GM23248 (cell line): ENCODE data around the gene ALK. TPM values are rescaled to one million over a fixed set of nuclear protein-coding genes. Genes with fewer than 3 reads are reported as not detected.
A peak's percentile ranks its signal among the peaks of the same experiment; 100 is the strongest.

ENCODE experiments used
- DNase-seq: peaks from one replicate; pipeline ENCODE4 v3.0.0-alpha.2; 2015
- H2AFZ ChIP-seq: fragments of 200-600 bp; sonication (generic); 2 replicates; pipeline ENCODE4 v1.6.1; 2016; ENCODE audit warnings: antibody characterized with exemption
- H3F3A ChIP-seq: fragments of 200-600 bp; sonication (generic); 2 replicates; pipeline ENCODE4 v1.6.1; 2016; ENCODE audit warnings: mild to moderate bottlenecking, antibody characterized with exemption, mixed run types; ENCODE audit not compliant: insufficient read depth
- H3K27ac ChIP-seq: fragments of 200-600 bp; sonication (generic); 2 replicates; pipeline ENCODE4 v1.5.1; 2016; ENCODE audit warnings: mild to moderate bottlenecking
- H3K27me3 ChIP-seq: fragments of 200-600 bp; sonication (generic); replicated peaks from 2 replicates; pipeline ENCODE4 v1.6.1; 2016; ENCODE audit warnings: mild to moderate bottlenecking; ENCODE audit not compliant: insufficient read depth
- H3K36me3 ChIP-seq: fragments of 200-600 bp; sonication (generic); 2 replicates; pipeline ENCODE4 v1.6.1; 2016; ENCODE audit warnings: low read depth, mild to moderate bottlenecking
- H3K4me1 ChIP-seq: fragments of 200-600 bp; sonication (generic); 2 replicates; pipeline ENCODE4 v1.6.1; 2016; ENCODE audit warnings: mild to moderate bottlenecking; ENCODE audit not compliant: insufficient read depth
- H3K4me2 ChIP-seq: fragments of 200-600 bp; sonication (generic); one replicate; pipeline ENCODE4 v1.6.1; 2016; ENCODE audit warnings: mild to moderate bottlenecking; ENCODE audit not compliant: unreplicated experiment
- H3K4me3 ChIP-seq: fragments of 200-600 bp; sonication (generic); 2 replicates; pipeline ENCODE4 v1.5.1; 2016; ENCODE audit warnings: mild to moderate bottlenecking
- H3K79me2 ChIP-seq: fragments of 200-600 bp; sonication (generic); 2 replicates; pipeline ENCODE4 v1.6.1; 2016; ENCODE audit warnings: mild to moderate bottlenecking; ENCODE audit not compliant: insufficient read depth
- H3K9ac ChIP-seq: fragments of 200-600 bp; sonication (generic); 2 replicates; pipeline ENCODE4 v1.6.1; 2016; ENCODE audit warnings: mild to moderate bottlenecking
- H3K9me2 ChIP-seq: fragments of 200-600 bp; sonication (generic); 2 replicates; pipeline ENCODE4 v1.6.1; 2016; ENCODE audit warnings: mixed run types, mild to moderate bottlenecking, moderate library complexity; ENCODE audit not compliant: insufficient read depth
- H3K9me3 ChIP-seq: fragments of 200-600 bp; sonication (generic); one replicate; pipeline ENCODE4 v1.6.1; 2017; ENCODE audit warnings: low read depth
- H4K20me1 ChIP-seq: fragments of 200-600 bp; sonication (generic); 2 replicates; pipeline ENCODE4 v1.6.0; 2016; ENCODE audit not compliant: insufficient read depth
- EZH2 ChIP-seq: fragments of 200-600 bp; sonication (generic); IDR thresholded peaks from 2 replicates; pipeline ENCODE4 v1.6.1; 2018; ENCODE audit warnings: antibody characterized with exemption, mild to moderate bottlenecking; ENCODE audit not compliant: insufficient read depth, poor library complexity, severe bottlenecking
- EZH2phosphoT487 ChIP-seq: fragments of 200-600 bp; sonication (generic); IDR thresholded peaks from 2 replicates; pipeline ENCODE4 v1.6.1; 2018; ENCODE audit warnings: antibody characterized with exemption, moderate library complexity, mild to moderate bottlenecking, low read depth; ENCODE audit not compliant: insufficient read depth
- WGBS, 2 experiments: methylation state at CpG; one replicate each; pipeline ENCODE4 v1.1.6; 2015 to 2017; ENCODE audit warnings: low lambda C conversion rate in 2 of 2, low coverage in 1 of 2; ENCODE audit errors: missing lambda C conversion rate in 2 of 2; 5-methylcytosine and 5-hydroxymethylcytosine counted together
- in situ Hi-C: fragments of 300-500 bp; cut with MboI; formaldehyde crosslinking; loops from 2 replicates; pipeline ENCODE4 v1.15.0; 2020
- polyA plus RNA-seq: library from polyadenylated mRNA; unstranded; fragments of >200 nt; fragmentation: Nextera tagmentation; extraction: Ambion mirVana; gene quantifications from 2 replicates; pipeline ENCODE4 v1.2.1, GENCODE V29; 2016
- total RNA-seq: library from RNA; depleted of rRNA; stranded (reverse); fragments of >200 nt; shearing (Covaris generic); gene quantifications from 2 replicates; pipeline ENCODE4 v1.2.3, GENCODE V29; 2014

The ALK gene
- total and polyA plus RNA-seq, 2 experiments from 2014 or later: under 0.01 to 0.05 TPM

GRCh38 chr2:29361231-29361630 lies 560.2 kb downstream of the ALK start:
- Histone ChIP-seq H3K79me2 (no peaks in the 10 kb centered on the region), H3F3A (no peaks in the 10 kb centered on the region), H3K9me2 (no peaks in the 10 kb centered on the region), H3K36me3 (no peaks in the 10 kb centered on the region), H3K4me1 (no peaks in the 10 kb centered on the region), H3K27me3 (peaks cover 4% of the 10 kb centered on the region), H4K20me1 (no peaks in the 10 kb centered on the region), H3K4me3 (no peak overlapping the region), H3K9ac (no peak overlapping the region), H3K27ac (no peak overlapping the region), H3K9me3 (no peaks in the 10 kb centered on the region), H3K4me2 (no peak overlapping the region), H2AFZ (no peak overlapping the region)
- TF ChIP-seq EZH2: no peak
- TF ChIP-seq EZH2phosphoT487: no peak
- no peak for DNase-seq
- in situ Hi-C loops: no loop called here
- 65 to 67% methylated on average over 6 of the region's 6 CpGs for WGBS, 2 experiments

GRCh38 chr2:29360016-29360784 lies 561.2 kb downstream of the ALK start:
- TF ChIP-seq EZH2: no peak
- no peak for TF ChIP-seq EZH2phosphoT487
- H3K4me2 ChIP-seq: no peak overlapping the region
- no peaks in the 10 kb centered on the region for H3K9me3 ChIP-seq
- no peaks in the 10 kb centered on the region for H3K4me1 ChIP-seq
- H2AFZ ChIP-seq: no peak overlapping the region
- DNase-seq: no peak
- no peak overlapping the region for H3K4me3 ChIP-seq
- no peak overlapping the region for H3K9ac ChIP-seq
- peaks cover 4% of the 10 kb centered on the region for H3K27me3 ChIP-seq
- in situ Hi-C loops: no loop called here
- no peak overlapping the region for H3K27ac ChIP-seq
- H3F3A ChIP-seq: no peaks in the 10 kb centered on the region
- H3K9me2 ChIP-seq: no peaks in the 10 kb centered on the region
- H4K20me1 ChIP-seq: no peaks in the 10 kb centered on the region
- 4 to 8% methylated on average over 3 of the region's 3 CpGs for WGBS, 2 experiments
- no peaks in the 10 kb centered on the region for H3K79me2 ChIP-seq
- H3K36me3 ChIP-seq: no peaks in the 10 kb centered on the region

DNA sequence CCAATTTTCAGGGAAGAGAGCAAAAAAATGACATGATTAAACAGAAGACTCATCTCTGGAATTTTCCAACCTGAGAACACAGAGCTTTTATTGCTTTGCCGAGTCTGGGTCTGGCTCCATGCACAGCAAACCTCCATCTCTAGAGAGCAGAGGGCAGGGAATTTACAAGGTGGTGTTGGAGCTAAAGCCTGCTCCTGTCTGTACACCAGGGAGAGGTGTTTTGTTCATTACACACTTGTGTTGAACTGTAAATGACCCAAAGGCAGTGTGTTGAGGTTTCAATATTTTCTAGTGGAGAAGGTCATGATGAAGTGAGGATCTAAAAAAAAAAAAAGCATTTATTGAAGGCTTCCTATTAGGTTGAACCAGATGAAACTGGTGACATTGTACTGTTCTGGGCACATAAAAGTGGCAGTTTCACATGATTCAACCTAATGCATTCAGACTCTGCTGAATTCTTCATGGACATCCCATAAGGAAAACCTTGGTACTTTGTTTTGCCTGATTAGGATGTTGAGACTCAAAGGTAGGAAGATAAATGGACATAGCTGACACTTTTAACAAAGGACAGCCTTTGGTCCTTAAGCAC lies 567.9 kb downstream of the ALK start:
- Histone ChIP-seq H3K79me2 (no peaks in the 10 kb centered on the region), H3K36me3 (no peaks in the 10 kb centered on the region), H3K4me3 (no peak overlapping the region), H3K9me2 (no peaks in the 10 kb centered on the region), H4K20me1 (no peaks in the 10 kb centered on the region), H3K4me1 (no peaks in the 10 kb centered on the region), H3K27ac (no peak overlapping the region), H3K9ac (no peak overlapping the region), H3K4me2 (no peak overlapping the region), H3K27me3 (peaks cover 24% of the 10 kb centered on the region), H2AFZ (no peak overlapping the region), H3K9me3 (no peaks in the 10 kb centered on the region), H3F3A (no peaks in the 10 kb centered on the region)
- in situ Hi-C loops: no loop called here
- TF ChIP-seq EZH2: no peak
- TF ChIP-seq EZH2phosphoT487: no peak
- 45 to 48% methylated on average over 1 of the region's 1 CpG for WGBS, 2 experiments
- DNase-seq: no peak

DNA sequence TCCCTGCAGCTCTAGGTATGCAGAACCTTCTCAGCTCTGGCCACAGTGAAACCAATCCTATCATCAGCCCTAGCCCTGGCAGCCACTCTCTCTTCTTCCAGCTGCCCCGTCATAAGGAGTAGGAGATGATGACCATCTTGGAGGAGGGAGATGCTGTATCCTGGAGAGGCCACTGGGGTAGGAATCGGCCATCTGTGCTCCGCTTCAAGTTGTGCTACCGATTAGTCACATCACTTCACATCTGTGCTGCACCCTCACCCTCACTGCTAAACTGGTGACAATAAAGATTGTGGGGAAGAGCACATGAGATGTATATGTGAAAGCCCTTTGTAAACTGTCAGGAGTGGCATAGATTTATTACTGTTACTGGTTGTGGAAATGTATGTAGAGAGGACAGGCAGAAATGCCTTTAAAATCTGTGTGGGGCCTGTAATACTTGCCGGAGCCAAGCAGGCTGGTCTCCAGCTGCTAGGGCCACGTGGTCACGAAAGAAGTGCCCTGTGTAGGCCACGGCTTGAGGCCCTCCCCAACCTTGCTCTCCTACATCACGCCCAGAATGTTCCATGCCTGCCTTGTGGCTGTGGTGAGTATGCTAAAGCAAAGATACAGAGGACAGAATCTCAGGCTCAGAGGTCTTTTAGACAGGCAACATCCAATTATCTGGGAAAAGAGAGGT lies 569.3 kb downstream of the ALK start:
- TF ChIP-seq EZH2phosphoT487: no peak
- Histone ChIP-seq H3K4me1 (no peaks in the 10 kb centered on the region), H3K9me2 (no peaks in the 10 kb centered on the region), H2AFZ (no peak overlapping the region), H3K27me3 (peaks cover 35% of the 10 kb centered on the region), H3K9ac (no peak overlapping the region), H3K4me3 (no peak overlapping the region), H3K9me3 (no peaks in the 10 kb centered on the region), H3F3A (no peaks in the 10 kb centered on the region), H3K79me2 (no peaks in the 10 kb centered on the region), H3K4me2 (no peak overlapping the region), H4K20me1 (no peaks in the 10 kb centered on the region), H3K36me3 (no peaks in the 10 kb centered on the region), H3K27ac (no peak overlapping the region)
- WGBS, 2 experiments: 25 to 27% methylated on average over 9 of the region's 9 CpGs
- DNase-seq: peak; percentile 12
- in situ Hi-C loops: no loop called here
